Activated CD4-positive, CD25-positive, alpha-beta regulatory T cell treated with anti-CD3 and anti-CD28 coated beads, Interleukin-2, amount 50 U/mL, for 72 hours (primary cell): ENCODE measurements around the gene SLC7A10.
"Not testable (repeated sequence)": the region's sequence is repeated elsewhere in the genome, so short reads cannot be mapped to it uniquely, and the experiment has no call there.

Experiments
- DNase-seq: peaks from one replicate; pipeline ENCODE4 v3.0.0; 2021

Gene SLC7A10

GRCh38 chr19:33215438-33216197 is 10.0 kb downstream of the SLC7A10 start:
- DNase-seq: no peak

DNA sequence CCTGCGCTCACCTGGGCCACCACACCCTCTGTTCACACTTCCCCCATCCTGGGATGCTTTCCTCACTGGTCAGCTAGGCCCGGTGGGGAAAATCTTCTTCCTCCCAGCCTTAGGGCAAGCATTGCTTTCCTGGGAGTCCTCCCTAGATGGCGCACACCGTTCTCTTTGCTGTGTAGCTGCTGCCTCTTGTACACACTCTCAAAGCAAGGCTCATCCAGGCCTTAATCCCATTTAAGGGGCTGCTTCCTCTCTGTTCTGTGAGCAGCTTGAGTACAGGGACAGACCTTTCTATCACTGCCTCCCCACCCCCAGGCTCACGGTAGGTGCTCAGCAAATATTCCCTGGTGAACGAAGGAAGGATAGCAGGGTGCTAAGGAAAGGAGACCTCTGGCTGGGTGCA is 11.1 kb downstream of the SLC7A10 start:
- no peak for DNase-seq

DNA sequence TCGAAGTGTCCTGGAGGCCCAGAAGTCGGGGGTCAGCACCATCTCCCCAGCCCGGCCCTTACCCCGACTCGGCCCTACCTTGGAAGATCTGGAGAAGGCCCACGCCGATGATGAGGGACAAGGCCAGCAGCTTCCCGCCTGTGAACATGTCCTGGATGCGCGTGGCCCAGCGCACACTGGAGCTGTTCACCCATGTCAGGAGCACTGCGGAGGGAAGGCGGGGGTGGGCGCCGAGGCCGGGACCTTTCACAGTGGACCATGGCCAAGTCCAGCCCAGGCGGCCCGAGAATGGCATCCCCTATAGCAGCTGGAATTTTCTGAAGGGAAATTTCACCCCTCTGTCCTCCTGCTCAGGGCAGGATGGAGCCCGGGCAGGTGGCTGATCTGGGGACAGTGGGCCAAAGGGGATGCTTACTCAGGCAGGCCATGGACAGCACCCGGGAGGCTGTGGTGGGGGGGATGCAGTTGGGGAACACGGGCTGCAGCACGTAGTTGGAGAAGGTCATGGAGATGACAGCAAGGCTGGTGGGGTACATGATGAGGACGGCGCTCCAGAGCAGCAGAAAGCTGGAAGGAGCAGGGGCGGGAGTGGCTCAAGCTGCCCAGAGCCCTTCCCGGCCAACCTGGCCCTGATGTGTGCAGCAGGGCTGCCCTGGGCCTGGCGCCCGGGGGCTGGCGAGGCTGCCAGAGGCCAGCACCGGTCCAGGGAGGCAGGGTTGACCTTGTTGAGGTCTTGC is 13.0 kb downstream of the SLC7A10 start:
- DNase-seq: no peak

DNA sequence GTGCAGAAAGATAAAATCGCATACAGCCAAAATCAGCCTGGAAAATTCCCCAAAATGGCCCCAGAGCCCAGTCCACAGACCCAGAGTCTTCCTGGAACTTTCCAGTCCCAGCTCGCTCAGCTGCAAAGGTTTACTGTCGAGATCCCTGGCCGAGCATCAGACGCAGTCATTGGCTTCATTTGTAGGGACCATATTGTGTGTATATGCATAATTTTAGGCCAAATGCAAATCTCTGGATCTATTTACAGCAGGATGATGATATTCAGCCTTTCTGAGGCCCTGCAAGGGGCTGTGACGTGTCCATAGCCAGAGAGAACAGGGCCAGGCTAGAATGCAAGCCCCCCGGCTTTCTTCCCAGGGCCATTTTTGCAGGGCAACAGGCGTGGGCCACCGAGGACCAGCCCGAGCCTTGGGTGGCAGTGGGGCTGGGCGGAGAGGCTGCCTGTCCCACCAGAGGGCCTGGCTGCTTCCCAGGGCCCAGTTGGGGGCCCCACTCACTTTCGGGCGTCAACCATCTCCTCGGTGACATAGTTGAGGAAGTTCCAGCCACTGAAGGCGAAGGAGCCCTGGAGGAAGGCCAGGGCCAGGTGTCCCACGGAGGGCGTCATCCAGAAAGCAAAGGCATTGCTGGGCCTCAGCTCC is 13.7 kb downstream of the SLC7A10 start:
- no peak for DNase-seq

- DNase-seq: no peak
Measured at GRCh38 chr19:33210266-33210940, 15.2 kb downstream of the SLC7A10 start.

DNA sequence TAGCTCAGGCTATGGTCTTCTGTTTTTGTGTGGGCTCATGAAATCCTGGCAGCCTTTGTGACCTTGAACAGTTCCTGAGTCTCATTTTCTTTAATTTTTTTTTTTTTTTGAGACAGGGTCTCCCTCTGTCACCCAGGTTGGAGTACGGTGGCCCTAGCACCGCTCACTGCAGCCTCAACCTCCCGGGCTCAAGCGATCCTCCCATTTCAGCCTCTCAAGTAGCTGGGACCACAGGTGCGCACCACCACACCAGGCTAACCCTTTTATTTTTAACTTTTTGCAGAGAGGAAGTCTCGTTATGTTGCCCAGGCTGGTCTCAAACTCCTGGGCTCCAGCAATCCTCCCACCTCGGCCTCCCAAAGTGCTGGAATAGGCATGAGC is 15.8 kb downstream of the SLC7A10 start:
- not testable (repeated sequence) for DNase-seq

DNA sequence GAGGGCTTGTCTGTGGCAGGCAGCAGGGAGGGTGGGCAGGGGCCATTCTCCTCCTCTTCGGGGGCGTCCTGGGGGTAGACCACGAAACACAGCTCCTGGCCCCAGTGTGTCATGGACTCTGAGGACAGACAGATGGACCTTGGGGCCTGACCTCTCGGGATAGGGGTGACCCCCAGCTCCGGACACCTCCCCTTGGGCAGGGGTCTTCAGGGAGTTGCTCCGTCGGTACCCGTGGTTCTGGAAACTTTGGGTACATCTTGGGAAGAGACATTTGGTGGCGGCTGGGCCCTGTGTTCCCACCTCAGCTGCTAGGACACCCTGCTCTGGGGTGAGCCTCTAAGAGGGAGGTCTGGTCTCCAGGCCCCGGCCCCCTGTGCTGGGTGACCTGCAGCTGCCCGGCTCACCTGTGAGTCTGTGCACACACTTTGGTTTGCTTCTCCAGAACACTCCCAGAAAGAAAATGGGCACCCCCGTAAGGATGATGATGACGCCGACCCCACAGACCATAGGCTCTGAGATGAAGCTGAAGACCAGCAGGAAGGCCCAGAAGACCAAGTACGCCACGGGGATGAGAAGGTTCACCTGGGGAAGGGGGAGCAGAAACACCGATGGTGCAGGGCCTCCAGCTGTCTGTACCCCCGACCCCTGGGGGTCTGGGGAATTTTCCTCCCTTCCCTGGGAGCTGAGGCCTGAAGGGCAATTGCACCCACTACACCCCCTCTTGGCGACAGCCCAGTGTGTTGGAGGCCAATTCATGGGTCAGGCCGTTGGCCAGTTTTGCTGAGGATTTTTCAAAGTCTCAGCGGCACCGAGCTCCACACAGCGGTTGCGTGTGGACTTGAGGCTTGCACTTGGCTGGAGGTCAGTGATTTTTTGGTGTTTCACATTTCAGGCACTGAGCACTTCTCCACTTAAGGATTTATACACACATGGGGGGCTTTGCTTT is 16.5 kb downstream of the SLC7A10 start:
- no peak for DNase-seq

- DNase-seq: no peak
Measured at GRCh38 chr19:33208371-33208895, 17.2 kb downstream of the SLC7A10 start.

GRCh38 chr19:33207903-33208302 is 17.7 kb downstream of the SLC7A10 start:
- DNase-seq: no peak

DNA sequence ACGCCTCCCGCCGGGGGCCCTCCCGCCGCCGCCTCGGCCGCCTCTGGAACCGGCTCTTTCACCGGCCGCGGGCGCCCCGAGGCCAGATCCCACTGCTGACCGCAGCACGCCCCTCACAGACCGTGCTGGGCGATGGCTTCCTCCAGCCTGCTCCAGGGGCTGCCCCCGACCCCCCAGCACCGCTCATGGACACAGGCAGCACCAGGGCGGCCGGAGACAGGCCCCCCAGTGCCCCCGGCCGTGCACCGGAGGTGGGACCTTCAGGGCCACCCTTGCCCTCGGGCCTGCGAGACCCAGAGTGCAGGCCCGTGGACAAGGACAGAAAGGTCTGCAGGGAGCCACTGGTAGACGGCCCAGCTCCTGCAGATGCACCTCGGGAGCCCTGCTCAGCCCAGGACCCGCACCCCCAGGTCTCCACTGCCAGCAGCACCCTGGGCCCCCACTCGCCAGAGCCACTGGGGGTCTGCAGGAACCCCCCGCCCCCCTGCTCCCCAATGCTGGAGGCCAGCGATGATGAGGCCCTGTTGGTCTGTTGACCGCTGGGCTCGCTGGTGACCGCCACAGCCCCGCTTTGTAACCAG is 18.5 kb downstream of the SLC7A10 start:
- DNase-seq: no peak

GRCh38 chr19:33206261-33207039 is 19.2 kb downstream of the SLC7A10 start:
- DNase-seq: no peak

DNA sequence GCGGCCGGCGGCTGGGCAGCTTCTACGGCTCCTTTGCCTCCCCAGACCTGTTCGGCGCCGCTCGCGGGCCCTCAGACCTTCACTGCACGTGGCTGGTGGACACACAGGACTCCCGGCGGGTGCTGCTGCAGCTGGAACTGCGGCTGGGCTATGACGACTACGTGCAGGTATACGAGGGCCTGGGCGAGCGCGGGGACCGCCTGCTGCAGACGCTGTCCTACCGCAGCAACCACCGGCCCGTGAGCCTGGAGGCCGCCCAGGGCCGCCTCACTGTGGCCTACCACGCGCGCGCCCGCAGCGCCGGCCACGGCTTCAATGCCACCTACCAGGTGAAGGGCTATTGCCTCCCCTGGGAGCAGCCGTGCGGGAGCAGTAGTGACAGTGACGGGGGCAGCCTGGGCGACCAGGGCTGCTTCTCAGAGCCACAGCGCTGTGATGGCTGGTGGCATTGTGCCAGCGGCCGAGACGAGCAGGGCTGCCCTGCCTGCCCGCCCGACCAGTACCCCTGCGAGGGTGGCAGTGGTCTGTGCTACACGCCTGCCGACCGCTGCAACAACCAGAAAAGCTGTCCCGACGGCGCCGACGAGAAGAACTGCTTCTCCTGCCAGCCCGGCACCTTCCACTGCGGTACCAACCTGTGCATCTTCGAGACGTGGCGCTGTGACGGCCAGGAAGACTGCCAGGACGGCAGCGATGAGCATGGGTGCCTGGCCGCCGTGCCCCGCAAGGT is 20.0 kb downstream of the SLC7A10 start:
- DNase-seq: no peak

GRCh38 chr19:33205110-33205509 is 20.5 kb downstream of the SLC7A10 start:
- DNase-seq: no peak

DNA sequence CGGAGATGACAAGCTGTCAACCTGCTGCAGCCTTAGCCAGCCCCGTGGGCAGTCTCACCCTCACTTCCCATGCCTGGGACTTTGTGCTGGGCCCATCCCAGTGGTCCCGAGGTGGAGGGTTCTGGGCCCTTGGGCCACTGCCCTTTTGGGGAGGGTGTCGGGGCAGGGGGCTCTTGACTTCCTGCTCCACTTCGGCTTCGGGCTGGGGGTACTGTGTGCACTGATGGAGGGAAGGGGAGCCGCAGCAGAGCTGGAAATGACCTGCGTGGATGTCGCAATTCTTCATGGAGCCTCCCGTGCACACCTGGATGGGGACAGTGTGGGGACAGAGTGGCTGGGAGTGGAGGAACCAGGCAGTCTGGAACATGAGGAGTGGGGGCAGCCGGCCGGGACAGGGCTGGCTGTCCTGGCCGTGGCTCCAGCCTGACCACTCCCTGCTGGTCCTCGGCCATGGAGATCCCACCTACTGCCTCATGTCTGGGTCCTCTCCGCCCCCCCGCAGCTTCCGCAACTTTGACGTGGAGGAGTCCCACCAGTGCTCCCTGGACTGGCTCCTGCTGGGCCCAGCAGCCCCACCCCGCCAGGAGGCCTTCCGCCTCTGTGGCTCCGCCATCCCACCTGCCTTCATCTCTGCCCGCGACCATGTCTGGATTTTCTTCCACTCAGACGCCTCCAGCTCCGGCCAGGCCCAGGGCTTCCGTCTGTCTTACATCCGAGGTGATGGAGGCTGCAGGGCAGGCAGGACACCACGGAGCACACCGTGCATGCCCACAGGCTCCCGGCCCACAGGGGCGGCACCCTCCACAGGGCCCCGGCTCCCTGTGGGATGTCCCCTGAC is 21.3 kb downstream of the SLC7A10 start:
- DNase-seq: no peak

DNA sequence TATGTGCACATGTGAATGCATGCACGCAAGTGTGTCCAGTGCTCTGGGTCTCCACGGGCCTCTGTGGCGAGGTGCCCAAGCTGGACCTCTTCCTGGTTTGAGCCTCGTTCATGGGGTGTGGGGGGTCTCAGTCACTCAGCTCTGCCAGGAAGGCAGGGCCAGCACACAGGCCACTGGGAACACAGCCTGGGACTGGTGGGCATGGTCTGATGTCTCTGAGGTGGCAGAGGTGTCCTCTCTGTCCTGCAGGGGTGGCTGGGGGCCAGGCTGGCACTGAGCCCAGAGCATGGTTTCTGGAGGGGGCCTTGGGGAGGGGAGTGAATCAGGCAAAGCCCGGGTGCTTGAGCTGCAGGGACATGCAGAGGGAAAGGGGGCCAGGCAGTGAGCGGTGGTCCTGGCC is 22.1 kb downstream of the SLC7A10 start:
- no peak for DNase-seq

DNA sequence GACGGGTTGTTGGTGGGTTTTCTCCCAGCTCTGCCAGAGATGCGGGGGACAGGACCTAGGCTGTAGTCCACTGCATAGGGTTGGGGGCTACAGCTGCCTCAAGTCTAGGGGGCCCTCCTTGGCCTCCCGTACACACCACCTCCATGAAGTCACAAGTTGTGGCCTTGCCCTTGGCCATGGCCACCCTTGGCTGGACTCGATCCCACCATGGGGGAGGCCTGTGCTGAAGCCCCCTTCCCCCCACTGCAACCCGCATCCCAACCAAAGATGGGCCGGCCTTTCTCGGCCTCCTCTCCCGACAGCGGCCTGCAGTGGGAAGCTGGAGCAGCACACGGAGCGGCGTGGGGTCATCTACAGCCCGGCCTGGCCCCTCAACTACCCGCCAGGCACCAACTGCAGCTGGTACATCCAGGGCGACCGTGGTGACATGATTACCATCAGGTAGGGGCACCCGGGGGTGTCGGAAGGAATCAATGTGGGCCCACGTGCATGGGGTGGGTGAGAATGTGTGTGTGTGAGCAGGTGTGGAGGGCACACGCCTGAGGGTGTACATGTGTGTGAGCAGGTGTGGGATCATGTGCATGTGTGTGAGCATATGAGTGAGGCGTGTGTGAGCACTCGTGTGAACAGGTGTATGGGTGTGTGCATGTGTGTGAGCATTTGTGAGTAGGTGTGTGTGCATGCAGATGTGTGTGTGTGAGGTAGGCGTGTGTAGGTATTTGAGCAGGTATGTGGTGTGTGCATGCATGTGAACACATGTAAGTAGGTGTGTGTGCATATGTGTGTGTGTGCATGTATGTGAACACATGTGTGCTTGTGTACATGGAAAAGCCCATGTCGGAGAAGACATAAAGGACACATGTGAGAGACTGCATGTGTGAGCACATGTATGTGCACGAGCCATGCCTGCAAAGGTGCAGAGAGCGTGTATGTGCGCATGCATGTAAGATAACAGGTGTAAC is 22.8 kb downstream of the SLC7A10 start:
- DNase-seq: no peak

DNA sequence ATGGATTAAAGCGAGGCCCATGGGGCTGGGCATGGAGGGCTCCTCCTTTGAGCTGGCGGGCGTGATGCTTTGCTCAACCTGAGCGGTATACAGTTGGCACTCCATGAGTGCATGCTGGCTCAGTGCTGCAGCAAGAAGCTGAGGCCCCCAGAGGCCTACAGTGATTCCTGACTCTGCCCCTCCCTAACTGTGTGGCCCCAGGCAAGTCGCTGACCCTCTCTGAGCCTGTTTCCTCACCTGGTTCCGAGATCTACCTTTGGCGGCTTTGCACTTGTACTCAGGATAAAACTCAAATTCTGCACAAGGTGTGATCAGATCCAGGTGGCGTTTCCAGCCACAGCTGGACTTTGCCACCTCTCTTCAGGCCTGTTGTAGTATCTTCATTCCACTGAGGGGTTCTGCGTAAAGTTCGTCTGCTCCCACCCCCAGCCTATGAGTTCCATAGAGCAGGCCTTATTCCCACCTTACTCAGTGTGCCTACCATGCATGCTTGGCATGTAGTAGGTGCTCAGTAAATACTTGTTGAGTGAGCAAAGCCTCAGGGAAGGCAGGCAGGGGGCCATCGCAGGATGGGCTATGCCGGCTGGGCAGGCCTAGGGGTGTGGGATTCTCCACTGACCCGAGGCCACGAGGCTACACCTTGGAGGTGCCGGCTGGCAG is 23.6 kb downstream of the SLC7A10 start:
- no peak for DNase-seq
